ENCODE data around the gene LDB1. TPM values are rescaled to one million over a fixed set of nuclear protein-coding genes. Genes with fewer than 3 reads are reported as not detected.

Gene LDB1, protein sequence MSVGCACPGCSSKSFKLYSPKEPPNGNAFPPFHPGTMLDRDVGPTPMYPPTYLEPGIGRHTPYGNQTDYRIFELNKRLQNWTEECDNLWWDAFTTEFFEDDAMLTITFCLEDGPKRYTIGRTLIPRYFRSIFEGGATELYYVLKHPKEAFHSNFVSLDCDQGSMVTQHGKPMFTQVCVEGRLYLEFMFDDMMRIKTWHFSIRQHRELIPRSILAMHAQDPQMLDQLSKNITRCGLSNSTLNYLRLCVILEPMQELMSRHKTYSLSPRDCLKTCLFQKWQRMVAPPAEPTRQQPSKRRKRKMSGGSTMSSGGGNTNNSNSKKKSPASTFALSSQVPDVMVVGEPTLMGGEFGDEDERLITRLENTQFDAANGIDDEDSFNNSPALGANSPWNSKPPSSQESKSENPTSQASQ
- 24.0 and 25.5 TPM in 2 replicates for total RNA-seq

DNA sequence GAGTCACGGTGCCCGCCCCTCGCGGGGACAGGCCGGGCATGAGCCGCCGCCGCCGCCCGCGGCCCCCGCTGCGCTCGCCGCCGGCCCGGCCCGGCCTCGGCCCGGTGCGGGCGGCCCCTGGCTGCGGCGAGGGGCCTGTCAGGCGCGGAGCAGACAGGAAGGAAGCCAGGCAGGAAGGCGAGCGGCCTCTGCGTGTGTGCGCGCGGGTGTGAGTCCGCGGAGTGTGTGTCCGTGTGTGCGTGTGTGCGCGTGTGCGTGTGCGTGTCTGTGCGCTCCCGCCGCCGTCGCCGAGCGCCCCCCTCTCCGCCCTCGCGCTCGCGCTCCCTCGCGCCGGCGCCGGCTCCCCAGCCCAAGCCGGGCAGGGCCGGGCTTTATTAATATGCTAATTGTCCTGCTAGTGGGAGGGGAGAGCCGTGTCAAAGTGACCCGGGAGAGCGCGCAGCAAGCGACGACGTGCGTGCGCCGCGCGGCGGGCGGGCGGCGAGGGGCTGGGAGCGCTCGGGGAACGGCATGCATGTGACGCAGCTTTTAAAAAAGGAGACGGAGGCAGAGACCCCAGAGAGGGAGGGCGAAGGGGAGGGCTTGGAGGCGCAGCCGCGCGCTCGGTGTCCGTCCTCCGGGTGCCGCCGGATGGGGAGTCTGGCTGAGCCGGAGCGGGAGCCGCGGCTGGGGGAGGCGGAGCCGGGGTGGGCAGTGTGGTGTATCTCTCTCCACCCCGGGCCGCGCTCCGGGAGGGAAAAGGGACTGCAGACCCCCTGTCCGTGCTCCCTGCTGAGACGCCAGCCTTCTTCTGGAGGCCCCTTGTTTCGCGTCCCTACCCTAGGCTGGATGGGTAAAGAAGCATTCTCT is at the start of gene LDB1:
LDB1 (minus strand) TSS at position 227 of the 849 bp plus-strand sequence. CDS start 258 bp downstream, outside the sequence.

DNA sequence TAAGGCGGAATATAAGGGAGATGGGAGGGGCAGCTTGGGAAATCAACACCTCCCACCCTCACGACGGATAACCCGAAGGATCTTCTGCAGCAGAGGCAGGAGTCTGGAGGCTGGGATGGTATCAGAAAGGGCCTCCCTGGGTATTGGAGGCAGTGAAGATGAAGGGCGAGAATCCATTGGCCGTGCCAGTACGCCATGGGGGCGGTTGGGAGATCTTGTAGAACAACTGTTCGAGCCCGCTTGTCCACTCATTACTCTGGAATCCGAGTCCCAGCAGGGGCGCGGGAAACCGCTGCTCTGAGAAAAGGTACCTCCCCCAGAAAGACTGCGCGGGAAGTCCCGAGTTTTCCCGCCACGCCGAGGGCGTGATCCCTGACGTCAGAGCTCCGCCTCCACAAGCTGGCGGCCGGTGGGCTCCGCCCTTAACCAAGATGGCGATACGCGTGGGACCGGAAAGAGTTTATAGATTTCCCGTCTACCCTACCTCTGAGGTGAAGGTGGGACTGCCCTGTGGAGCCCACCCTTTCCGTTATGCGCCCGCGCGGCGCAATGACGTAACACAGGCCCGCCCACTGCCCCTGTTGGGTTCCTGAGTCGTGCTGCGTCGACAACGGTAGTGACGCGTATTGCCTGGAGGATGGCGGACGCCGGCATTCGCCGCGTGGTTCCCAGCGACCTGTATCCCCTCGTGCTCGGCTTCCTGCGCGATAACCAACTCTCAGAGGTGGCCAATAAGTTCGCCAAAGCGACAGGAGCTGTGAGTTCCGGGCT is 31.8 kb upstream of the LDB1 start, which contains the start of gene NOLC1:
NOLC1 (plus strand) TSS at position 616 of the 771 bp plus-strand sequence; CDS start at position 638, 22 bp downstream.

DNA sequence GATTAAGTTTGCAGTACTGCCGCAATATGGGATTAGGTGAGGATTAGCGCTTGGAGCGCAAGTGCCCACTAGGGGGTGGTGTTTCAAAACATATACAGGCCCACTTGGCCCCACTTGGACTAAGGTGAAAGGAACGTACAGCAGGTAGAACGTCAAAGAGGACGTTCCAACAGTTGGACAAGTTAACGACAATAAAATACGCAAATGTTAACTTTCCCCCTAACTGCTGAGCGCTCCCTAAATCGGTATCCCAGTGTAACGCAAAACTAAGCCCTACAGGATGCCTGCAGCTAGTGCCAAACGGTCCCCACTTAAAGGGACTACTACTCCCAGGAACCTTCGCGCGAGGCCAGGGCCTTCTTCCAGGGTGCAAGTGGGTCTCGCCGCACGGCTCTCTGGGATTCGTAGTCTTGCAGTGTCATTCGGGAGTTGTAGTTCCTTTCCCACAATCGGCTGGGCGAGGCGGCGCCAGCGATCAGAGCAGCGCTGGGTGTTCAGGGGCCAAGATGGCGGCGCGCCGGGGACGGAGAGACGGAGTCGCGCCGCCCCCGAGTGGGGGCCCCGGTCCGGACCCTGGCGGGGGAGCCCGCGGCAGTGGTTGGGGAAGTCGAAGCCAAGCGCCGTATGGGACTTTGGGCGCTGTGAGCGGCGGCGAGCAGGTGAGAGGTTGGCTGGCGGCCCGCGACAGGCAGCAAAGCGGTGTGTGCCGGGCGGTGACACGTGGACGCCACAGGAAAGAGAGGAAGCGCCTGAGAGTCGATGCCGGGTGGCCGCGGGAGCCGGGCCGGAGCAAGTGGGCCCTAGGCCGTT is 12.6 kb upstream of the LDB1 start, which contains the start of gene PPRC1:
PPRC1 (plus strand) TSS at position 478 of the 810 bp plus-strand sequence; CDS start at position 507, 29 bp downstream.

DNA sequence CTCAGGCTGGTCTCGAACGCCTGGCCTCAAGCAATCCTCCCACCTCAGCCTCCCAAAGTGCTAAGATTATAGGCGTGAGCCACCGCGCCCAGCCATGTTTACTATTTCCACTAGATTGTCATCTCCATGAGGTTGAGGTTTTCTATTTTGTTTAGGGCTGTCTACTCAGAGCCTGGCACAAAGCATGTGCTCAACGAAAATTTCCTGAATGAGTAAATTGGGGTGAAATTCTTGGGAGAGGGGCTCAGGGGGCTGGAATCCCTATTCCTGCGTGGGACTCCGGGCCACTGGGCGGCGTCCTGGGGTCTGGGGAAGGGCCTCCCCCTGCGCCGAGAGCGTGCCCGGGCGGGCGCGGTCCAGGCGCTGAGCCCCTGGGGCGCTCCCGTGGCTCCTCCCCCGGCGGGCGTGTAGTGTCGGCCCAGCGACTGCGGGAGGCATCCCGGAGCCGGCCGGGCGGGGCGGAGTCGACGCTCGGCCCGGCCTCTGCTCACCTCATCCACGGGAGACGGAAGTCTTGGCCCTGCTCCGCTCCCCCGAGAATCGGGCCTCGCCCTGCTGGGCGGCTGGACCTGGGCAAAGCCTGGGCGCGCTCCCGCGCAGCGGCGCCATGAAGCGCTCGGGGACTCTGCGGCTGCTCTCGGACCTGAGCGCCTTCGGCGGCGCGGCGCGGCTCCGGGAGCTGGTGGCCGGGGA is 55.2 kb downstream of the LDB1 start, which contains the start of gene HPS6:
HPS6 (plus strand) TSS at position 482 of the 693 bp plus-strand sequence; CDS start at position 608, 126 bp downstream.

Other genes starting within 250 kb of the LDB1 start
- 5.8 and 10.3 TPM in 2 replicates for gene ARMH3, start 64.2 kb downstream of the LDB1 start, total RNA-seq
- gene HPS6, start 55.0 kb downstream of the LDB1 start, total RNA-seq = 35.4 and 36.6 TPM in 2 replicates
- 10.0 and 12.0 TPM in 2 replicates for gene PPRC1, start 12.7 kb upstream of the LDB1 start, total RNA-seq
- 42.9 and 51.5 TPM in 2 replicates for gene NOLC1, start 32.0 kb upstream of the LDB1 start, total RNA-seq
- not detected in 2 replicates for gene ELOVL3, start 105.9 kb upstream of the LDB1 start, total RNA-seq
- gene PITX3, start 121.1 kb upstream of the LDB1 start, total RNA-seq = not detected in 2 replicates
- 13.3 and 13.8 TPM in 2 replicates for gene GBF1, start 125.2 kb upstream of the LDB1 start, total RNA-seq